ENCODE data around the gene FCGR1A. TPM values are rescaled to one million over a fixed set of nuclear protein-coding genes. Genes with fewer than 3 reads are reported as not detected.
"Not testable (repeated sequence)": the region's sequence is repeated elsewhere in the genome, so short reads cannot be mapped to it uniquely, and the experiment has no call there.

FCGR1A gene
- total RNA-seq, 1 experiment from 2014 or later, result not detected

DNA sequence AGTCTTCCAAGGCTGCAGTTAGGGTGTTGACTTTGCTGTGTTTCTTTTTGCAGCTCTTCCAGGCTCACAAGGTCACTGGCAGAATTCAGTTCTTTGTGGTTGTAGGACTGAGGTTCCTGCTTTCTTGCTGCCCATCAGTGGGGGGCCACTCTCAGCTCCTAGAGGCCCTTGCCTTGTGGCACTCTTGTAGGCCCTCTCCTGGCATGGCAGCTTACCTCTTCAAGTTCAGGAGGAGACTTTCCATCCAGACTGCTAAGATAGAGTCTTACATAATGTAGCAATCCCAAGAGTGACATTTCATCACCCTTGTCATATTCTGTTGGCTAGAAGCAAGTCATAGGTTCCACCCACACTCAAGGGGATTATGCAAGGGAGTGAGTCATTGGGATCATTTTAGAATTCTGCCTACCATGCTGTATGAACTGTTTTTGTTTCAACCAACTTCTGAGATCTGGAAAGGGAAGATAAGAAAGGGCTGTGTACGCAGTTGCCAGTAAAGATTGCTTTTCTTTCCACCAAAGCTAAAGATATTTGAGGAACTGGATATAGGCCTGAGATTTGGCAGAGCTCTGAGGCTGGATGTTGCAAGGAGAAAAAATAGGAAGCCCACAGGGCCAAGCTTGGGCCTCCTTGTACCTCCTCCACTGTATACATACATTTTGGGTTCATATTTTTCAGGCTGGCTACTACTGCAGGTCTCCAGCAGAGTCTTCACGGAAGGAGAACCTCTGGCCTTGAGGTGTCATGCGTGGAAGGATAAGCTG lies 5.4 kb downstream of the FCGR1A start:
- H3K79me2 ChIP-seq (ENCODE audit: low read length); DNase-seq; H3K9me3 ChIP-seq (ENCODE audit: low read length); H3K27ac ChIP-seq (ENCODE audit: low read length); H3K9me2 ChIP-seq (replicated peaks; ENCODE audit: insufficient read depth, low read length); H4K20me1 ChIP-seq (ENCODE audit: insufficient read depth, low read depth, low read length); H3K4me1 ChIP-seq (ENCODE audit: low read length); H3K36me3 ChIP-seq (ENCODE audit: insufficient read depth, low read length); H3K4me3 ChIP-seq (ENCODE audit: low read length); H3K4me2 ChIP-seq (ENCODE audit: low read depth, low read length, poor library complexity, severe bottlenecking); H3K27me3 ChIP-seq (ENCODE audit: low read length); H3K9ac ChIP-seq (ENCODE audit: low read length); H2AFZ ChIP-seq (ENCODE audit: low read length): not testable (repeated sequence)

DNA sequence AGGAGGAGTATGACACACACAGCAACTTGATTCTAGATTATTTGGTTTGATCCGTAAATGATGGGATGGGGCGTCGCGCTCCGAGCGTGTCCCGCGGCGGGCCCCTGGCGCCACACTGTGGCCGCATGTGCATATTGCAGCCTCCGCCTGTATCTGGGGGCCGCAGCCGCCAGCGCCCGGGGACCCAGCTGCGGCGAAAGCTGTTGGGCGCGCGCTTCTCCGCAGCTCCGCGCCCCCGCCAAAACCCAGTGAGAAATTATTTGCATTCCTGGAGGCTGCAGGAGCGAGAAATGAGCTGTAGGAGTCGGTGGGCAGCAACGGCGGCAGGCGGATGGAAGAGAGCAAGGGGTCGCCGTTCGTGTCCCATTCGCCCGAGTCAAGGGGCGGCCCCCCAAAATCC lies 10.0 kb downstream of the FCGR1A start:
- peak; percentile 80 for DNase-seq
- H3K27ac ChIP-seq (ENCODE audit: low read length), result not testable (repeated sequence)

GRCh38 chr1:149792912-149793515 lies 10.5 kb downstream of the FCGR1A start:
- peak overlapping the region; percentile 38 for H3K4me2 ChIP-seq (ENCODE audit: low read depth, low read length, poor library complexity, severe bottlenecking)
- H3K79me2 ChIP-seq (ENCODE audit: low read length); H3K27ac ChIP-seq (ENCODE audit: low read length); H3K27me3 ChIP-seq (ENCODE audit: low read length); H3K9me3 ChIP-seq (ENCODE audit: low read length); H2AFZ ChIP-seq (ENCODE audit: low read length); H4K20me1 ChIP-seq (ENCODE audit: insufficient read depth, low read depth, low read length); H3K9me2 ChIP-seq (replicated peaks; ENCODE audit: insufficient read depth, low read length); H3K36me3 ChIP-seq (ENCODE audit: insufficient read depth, low read length); H3K4me1 ChIP-seq (ENCODE audit: low read length): not testable (repeated sequence)
- peak overlapping the region; percentile 53; the same call in 1 of the 2 replicates for H3K4me3 ChIP-seq (ENCODE audit: low read length)
- DNase-seq, result peak; percentile 86
- H3K9ac ChIP-seq (ENCODE audit: low read length), result peak overlapping the region; percentile 49; the same call in 1 of the 2 replicates

More for the DNA sequence above, 10.0 kb downstream of the FCGR1A start:
- not testable (repeated sequence) for H3K36me3 ChIP-seq (ENCODE audit: insufficient read depth, low read length); H2AFZ ChIP-seq (ENCODE audit: low read length); H4K20me1 ChIP-seq (ENCODE audit: insufficient read depth, low read depth, low read length); H3K9me2 ChIP-seq (replicated peaks; ENCODE audit: insufficient read depth, low read length); H3K9me3 ChIP-seq (ENCODE audit: low read length); H3K4me1 ChIP-seq (ENCODE audit: low read length); H3K79me2 ChIP-seq (ENCODE audit: low read length); H3K27me3 ChIP-seq (ENCODE audit: low read length)
- H3K4me2 ChIP-seq (ENCODE audit: low read depth, low read length, poor library complexity, severe bottlenecking), result peak overlapping the region; percentile 38
- H3K4me3 ChIP-seq (ENCODE audit: low read length), result peak overlapping the region; percentile 53; the same call in 1 of the 2 replicates
- H3K9ac ChIP-seq (ENCODE audit: low read length), result peak overlapping the region; percentile 49; the same call in 1 of the 2 replicates

GRCh38 chr1:149793885-149794284 lies 11.4 kb downstream of the FCGR1A start:
- not testable (repeated sequence) for H3K9me2 ChIP-seq (replicated peaks; ENCODE audit: insufficient read depth, low read length); H3K9ac ChIP-seq (ENCODE audit: low read length); H3K27ac ChIP-seq (ENCODE audit: low read length); H3K27me3 ChIP-seq (ENCODE audit: low read length); H3K4me3 ChIP-seq (ENCODE audit: low read length); H2AFZ ChIP-seq (ENCODE audit: low read length); H3K79me2 ChIP-seq (ENCODE audit: low read length); H3K4me2 ChIP-seq (ENCODE audit: low read depth, low read length, poor library complexity, severe bottlenecking); H3K36me3 ChIP-seq (ENCODE audit: insufficient read depth, low read length); H3K4me1 ChIP-seq (ENCODE audit: low read length); H4K20me1 ChIP-seq (ENCODE audit: insufficient read depth, low read depth, low read length); DNase-seq; H3K9me3 ChIP-seq (ENCODE audit: low read length)

GRCh38 chr1:149801628-149802027 lies 19.1 kb downstream of the FCGR1A start:
- not testable (repeated sequence) for H4K20me1 ChIP-seq (ENCODE audit: insufficient read depth, low read depth, low read length); H3K9me2 ChIP-seq (replicated peaks; ENCODE audit: insufficient read depth, low read length); DNase-seq; H2AFZ ChIP-seq (ENCODE audit: low read length); H3K4me2 ChIP-seq (ENCODE audit: low read depth, low read length, poor library complexity, severe bottlenecking); H3K27me3 ChIP-seq (ENCODE audit: low read length); H3K36me3 ChIP-seq (ENCODE audit: insufficient read depth, low read length); H3K79me2 ChIP-seq (ENCODE audit: low read length); H3K4me1 ChIP-seq (ENCODE audit: low read length); H3K27ac ChIP-seq (ENCODE audit: low read length); H3K4me3 ChIP-seq (ENCODE audit: low read length); H3K9ac ChIP-seq (ENCODE audit: low read length); H3K9me3 ChIP-seq (ENCODE audit: low read length)

DNA sequence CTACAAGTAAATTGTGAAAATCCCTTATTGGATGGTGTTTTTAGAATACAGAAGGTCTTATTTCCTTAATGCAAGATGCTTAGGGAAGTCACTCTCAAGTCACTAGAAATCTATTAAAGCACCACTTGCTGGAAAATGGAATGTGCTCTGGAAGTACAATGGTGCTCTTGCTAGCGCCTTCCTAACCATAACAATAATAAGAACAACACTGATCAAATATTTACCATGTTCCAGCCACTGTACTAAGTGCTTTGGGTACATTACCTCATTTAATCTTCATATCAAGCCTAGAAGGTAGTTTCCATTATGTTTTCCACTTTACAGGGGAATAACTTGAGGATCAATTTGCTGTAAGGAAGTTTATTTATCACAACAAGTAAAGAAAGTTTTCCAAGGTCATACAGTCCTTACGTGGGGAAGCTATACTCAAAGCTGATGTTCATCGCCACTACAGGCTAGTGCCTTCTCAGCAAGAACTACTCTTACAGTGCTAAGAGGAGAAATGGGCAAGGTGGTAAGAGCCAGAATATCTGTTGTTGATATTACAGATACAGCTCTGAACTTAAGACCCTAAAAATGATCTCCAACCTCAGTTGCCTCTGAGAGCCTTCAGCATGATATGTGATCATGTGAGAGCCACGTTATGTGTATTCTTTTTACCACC lies 22.1 kb downstream of the FCGR1A start:
- not testable (repeated sequence) for H3K27me3 ChIP-seq (ENCODE audit: low read length); H3K9ac ChIP-seq (ENCODE audit: low read length); H2AFZ ChIP-seq (ENCODE audit: low read length); H3K27ac ChIP-seq (ENCODE audit: low read length); H3K4me1 ChIP-seq (ENCODE audit: low read length); H4K20me1 ChIP-seq (ENCODE audit: insufficient read depth, low read depth, low read length); H3K9me2 ChIP-seq (replicated peaks; ENCODE audit: insufficient read depth, low read length); H3K36me3 ChIP-seq (ENCODE audit: insufficient read depth, low read length); H3K4me3 ChIP-seq (ENCODE audit: low read length); H3K4me2 ChIP-seq (ENCODE audit: low read depth, low read length, poor library complexity, severe bottlenecking); DNase-seq; H3K9me3 ChIP-seq (ENCODE audit: low read length); H3K79me2 ChIP-seq (ENCODE audit: low read length)

DNA sequence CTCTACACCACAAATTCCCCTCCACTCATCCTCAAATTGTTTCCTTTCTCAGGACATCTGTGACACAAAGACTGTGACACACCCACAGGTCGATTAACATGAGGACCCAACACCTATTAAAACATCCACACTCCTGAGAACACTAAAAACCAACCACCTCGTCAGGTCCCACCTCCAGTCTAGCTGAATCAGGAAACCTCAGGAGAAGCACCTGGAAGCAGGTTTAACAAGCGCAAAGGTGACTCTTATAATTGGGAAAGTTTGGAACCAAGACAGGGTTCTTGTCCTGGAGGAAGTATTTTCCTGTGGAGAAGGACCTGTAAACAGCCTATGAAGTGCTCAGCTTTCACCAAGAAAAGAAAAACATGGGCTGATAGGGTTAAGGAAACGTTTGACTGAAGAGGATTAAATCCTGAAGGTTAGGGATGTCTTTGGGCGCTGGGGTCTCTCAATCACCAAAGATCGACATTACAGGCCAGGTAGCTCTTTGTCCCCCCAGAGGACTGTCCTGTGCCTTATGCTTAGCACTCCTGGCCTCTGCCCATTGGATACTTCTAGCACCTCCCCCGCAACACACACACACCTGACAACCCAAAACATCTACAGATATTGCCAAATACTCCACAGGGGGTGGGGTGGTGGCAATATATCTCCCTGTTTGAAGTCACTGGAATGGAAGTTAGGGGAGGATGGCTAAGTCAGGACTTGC lies 28.4 kb downstream of the FCGR1A start:
- H3K27ac ChIP-seq (ENCODE audit: low read length); H3K9me2 ChIP-seq (replicated peaks; ENCODE audit: insufficient read depth, low read length); H3K9ac ChIP-seq (ENCODE audit: low read length): not testable (repeated sequence)

GRCh38 chr1:149811514-149811889 lies 29.0 kb downstream of the FCGR1A start:
- H3K36me3 ChIP-seq (ENCODE audit: insufficient read depth, low read length); H3K4me2 ChIP-seq (ENCODE audit: low read depth, low read length, poor library complexity, severe bottlenecking); H3K9ac ChIP-seq (ENCODE audit: low read length); H3K4me1 ChIP-seq (ENCODE audit: low read length); H3K27ac ChIP-seq (ENCODE audit: low read length); H2AFZ ChIP-seq (ENCODE audit: low read length); H3K27me3 ChIP-seq (ENCODE audit: low read length); H3K9me3 ChIP-seq (ENCODE audit: low read length); H3K79me2 ChIP-seq (ENCODE audit: low read length); H3K4me3 ChIP-seq (ENCODE audit: low read length); H3K9me2 ChIP-seq (replicated peaks; ENCODE audit: insufficient read depth, low read length); H4K20me1 ChIP-seq (ENCODE audit: insufficient read depth, low read depth, low read length); DNase-seq: not testable (repeated sequence)

More for the DNA sequence above, 28.4 kb downstream of the FCGR1A start:
- not testable (repeated sequence) for H3K9me3 ChIP-seq (ENCODE audit: low read length); H4K20me1 ChIP-seq (ENCODE audit: insufficient read depth, low read depth, low read length); H3K4me3 ChIP-seq (ENCODE audit: low read length); H3K4me2 ChIP-seq (ENCODE audit: low read depth, low read length, poor library complexity, severe bottlenecking); DNase-seq; H3K79me2 ChIP-seq (ENCODE audit: low read length); H2AFZ ChIP-seq (ENCODE audit: low read length); H3K27me3 ChIP-seq (ENCODE audit: low read length); H3K36me3 ChIP-seq (ENCODE audit: insufficient read depth, low read length); H3K4me1 ChIP-seq (ENCODE audit: low read length)

All from Karpas-422 (cell line).